IgD-negative memory B cell (primary cell): ENCODE measurements around the gene NDN. TPM values are rescaled to one million over a fixed set of nuclear protein-coding genes. Genes with fewer than 3 reads are reported as not detected.

Experiments
- H3K27ac Mint-ChIP-seq, 3 donors: one replicate each; pipeline ENCODE4 v1.8.0; 2020 to 2022; ENCODE audit warnings: mild to moderate bottlenecking in 3 of 3, mixed read lengths in 3 of 3, moderate library complexity in 1 of 3
- H3K27me3 Mint-ChIP-seq: one replicate; pipeline ENCODE4 v1.8.0; 2021; ENCODE audit warnings: mixed read lengths
- H3K36me3 Mint-ChIP-seq: one replicate; pipeline ENCODE4 v1.8.0; 2020; ENCODE audit warnings: mild to moderate bottlenecking, mixed read lengths
- H3K4me1 Mint-ChIP-seq, 3 donors: one replicate each; pipeline ENCODE4 v1.8.0; 2020 to 2022; ENCODE audit warnings: mixed read lengths in 3 of 3, mild to moderate bottlenecking in 1 of 3
- H3K4me3 Mint-ChIP-seq, 4 donors: one replicate each; pipeline ENCODE4 v1.8.0; 2020 to 2022; ENCODE audit warnings: mild to moderate bottlenecking in 4 of 4, mixed read lengths in 4 of 4, moderate library complexity in 3 of 4
- H3K9me3 Mint-ChIP-seq, 3 donors: one replicate each; pipeline ENCODE4 v1.8.0; 2020 to 2021; ENCODE audit warnings: mixed read lengths in 3 of 3, mild to moderate bottlenecking in 1 of 3
- polyA plus RNA-seq: library from polyadenylated mRNA; unstranded; fragments of 300-500 nt; fragmentation: Illumina TruSeq; gene quantifications from one replicate; pipeline ENCODE4 v1.2.3, GENCODE V29; 2021

Gene NDN
- polyA plus RNA-seq, 1 donor from 2014 or later = not detected

GRCh38 chr15:23647421-23648370 is 39.4 kb downstream of the NDN start, which contains the start of gene MAGEL2:
Gene MAGEL2 (minus strand): TSS chr15:23647867. CDS start chr15:23647742, 125 bp downstream.
- no peak within 1 kb of the TSS for H3K4me3 Mint-ChIP-seq
- peaks cover 0 to 2% (median 0%) of the 10 kb centered on the region in 3 donors for H3K9me3 Mint-ChIP-seq
- no peaks in the 10 kb centered on the region for H3K4me1 Mint-ChIP-seq
- no peaks in the 10 kb centered on the region for H3K36me3 Mint-ChIP-seq
- H3K27ac Mint-ChIP-seq = no peak within 1 kb of the TSS
- no peaks in the 10 kb centered on the region for H3K27me3 Mint-ChIP-seq

- no peak overlapping the region for H3K27ac Mint-ChIP-seq
- no peaks in the 10 kb centered on the region for H3K36me3 Mint-ChIP-seq
- no peak overlapping the region for H3K4me3 Mint-ChIP-seq
- H3K4me1 Mint-ChIP-seq = no peaks in the 10 kb centered on the region
- H3K27me3 Mint-ChIP-seq = no peaks in the 10 kb centered on the region
- H3K9me3 Mint-ChIP-seq = peaks cover 0 to 2% (median 0%) of the 10 kb centered on the region in 3 donors
Measured at GRCh38 chr15:23647001-23647295, 40.2 kb downstream of the NDN start.

- no peaks in the 10 kb centered on the region for H3K27me3 Mint-ChIP-seq
- peaks cover 0 to 2% (median 0%) of the 10 kb centered on the region in 3 donors for H3K9me3 Mint-ChIP-seq
- H3K4me1 Mint-ChIP-seq = no peaks in the 10 kb centered on the region
- H3K36me3 Mint-ChIP-seq = no peaks in the 10 kb centered on the region
- H3K4me3 Mint-ChIP-seq = no peak overlapping the region
- no peak overlapping the region for H3K27ac Mint-ChIP-seq
Measured at GRCh38 chr15:23646165-23647000, 40.7 kb downstream of the NDN start.

GRCh38 chr15:23645371-23646164 is 41.5 kb downstream of the NDN start:
- peaks cover 0 to 2% (median 0%) of the 10 kb centered on the region in 3 donors for H3K9me3 Mint-ChIP-seq
- no peaks in the 10 kb centered on the region for H3K36me3 Mint-ChIP-seq
- H3K4me3 Mint-ChIP-seq = no peak overlapping the region
- H3K4me1 Mint-ChIP-seq = no peaks in the 10 kb centered on the region
- H3K27ac Mint-ChIP-seq = no peak overlapping the region
- no peaks in the 10 kb centered on the region for H3K27me3 Mint-ChIP-seq

- no peaks in the 10 kb centered on the region for H3K9me3 Mint-ChIP-seq
- H3K4me3 Mint-ChIP-seq = no peak overlapping the region
- H3K4me1 Mint-ChIP-seq = no peaks in the 10 kb centered on the region
- H3K36me3 Mint-ChIP-seq = no peaks in the 10 kb centered on the region
- H3K27ac Mint-ChIP-seq = no peak overlapping the region
- no peaks in the 10 kb centered on the region for H3K27me3 Mint-ChIP-seq
Measured at GRCh38 chr15:23644829-23645228, 42.3 kb downstream of the NDN start.

GRCh38 chr15:23642413-23643044 is 44.6 kb downstream of the NDN start:
- H3K36me3 Mint-ChIP-seq = no peaks in the 10 kb centered on the region
- no peaks in the 10 kb centered on the region for H3K4me1 Mint-ChIP-seq
- H3K9me3 Mint-ChIP-seq = peaks cover 0 to 2% (median 0%) of the 10 kb centered on the region in 3 donors
- H3K27me3 Mint-ChIP-seq = no peaks in the 10 kb centered on the region
- no peak overlapping the region for H3K27ac Mint-ChIP-seq
- H3K4me3 Mint-ChIP-seq = no peak overlapping the region

Other genes with a start within 250 kb of the NDN start
- gene GOLGA6L2, start 240.1 kb downstream of the NDN start, polyA plus RNA-seq = not detected
- gene MKRN3, start 121.6 kb downstream of the NDN start, polyA plus RNA-seq = 0.49 TPM
- gene MAGEL2, start 39.4 kb downstream of the NDN start, polyA plus RNA-seq = not detected